H9 (cell line): Measurements from ENCODE around the gene USP9X. TPM values are rescaled to one million over a fixed set of nuclear protein-coding genes. Genes with fewer than 3 reads are reported as not detected.

Source experiments
- DNase-seq: peaks from one replicate; pipeline ENCODE4 v3.0.0-alpha.2; 2017
- H2AFZ ChIP-seq: one replicate; pipeline ENCODE4 v1.6.1; 2013; ENCODE audit warnings: mild to moderate bottlenecking, low read length, control low read depth, moderate library complexity
- H2AK5ac ChIP-seq: 2 replicates; pipeline ENCODE4 v1.6.1; 2013; ENCODE audit warnings: low read length, control low read depth, mixed read lengths; ENCODE audit not compliant: insufficient read length
- H2BK120ac ChIP-seq: one replicate; pipeline ENCODE4 v1.6.1; 2013; ENCODE audit warnings: low read depth, mild to moderate bottlenecking, low read length, control low read depth, inconsistent platforms; ENCODE audit not compliant: poor library complexity, severe bottlenecking
- H2BK12ac ChIP-seq: 2 replicates; pipeline ENCODE4 v1.6.1; 2013; ENCODE audit warnings: low read length, control low read depth, mixed read lengths, low read depth; ENCODE audit not compliant: insufficient read length
- H2BK15ac ChIP-seq: 2 replicates; pipeline ENCODE4 v1.6.1; 2013; ENCODE audit warnings: low read depth, low read length, control low read depth
- H2BK20ac ChIP-seq: one replicate; pipeline ENCODE4 v1.6.1; 2013; ENCODE audit warnings: low read depth, mild to moderate bottlenecking, low read length, control low read depth, inconsistent platforms; ENCODE audit not compliant: poor library complexity, severe bottlenecking
- H2BK5ac ChIP-seq: 2 replicates; pipeline ENCODE4 v1.6.1; 2013; ENCODE audit warnings: low read length, control low read depth, mixed read lengths; ENCODE audit not compliant: insufficient read length
- H3K14ac ChIP-seq: 2 replicates; pipeline ENCODE4 v1.6.1; 2013; ENCODE audit warnings: low read length, control low read depth; ENCODE audit not compliant: insufficient read depth
- H3K18ac ChIP-seq: 2 replicates; pipeline ENCODE4 v1.6.1; 2013; ENCODE audit warnings: low read depth, mild to moderate bottlenecking, mixed read lengths, low read length, control low read depth; ENCODE audit not compliant: insufficient read length
- H3K23ac ChIP-seq: 2 replicates; pipeline ENCODE4 v1.6.1; 2013; ENCODE audit warnings: low read length, control low read depth, mixed read lengths, low read depth; ENCODE audit not compliant: insufficient read length
- H3K23me2 ChIP-seq: 2 replicates; pipeline ENCODE4 v1.6.1; 2013; ENCODE audit warnings: low read depth, mild to moderate bottlenecking, mixed read lengths, low read length, control low read depth; ENCODE audit not compliant: insufficient read length, poor library complexity, severe bottlenecking
- H3K27ac ChIP-seq: 2 replicates; pipeline ENCODE4 v1.5.1; 2013; ENCODE audit warnings: low read length, control low read depth, mixed read lengths, low read depth; ENCODE audit not compliant: insufficient read length
- H3K27me3 ChIP-seq: 2 replicates; pipeline ENCODE4 v1.6.1; 2013; ENCODE audit warnings: low read length, control low read depth, inconsistent platforms; ENCODE audit not compliant: insufficient read depth
- H3K4ac ChIP-seq: 2 replicates; pipeline ENCODE4 v1.6.1; 2013; ENCODE audit warnings: low read depth, mild to moderate bottlenecking, control low read depth, inconsistent platforms, low read length, moderate library complexity
- H3K4me1 ChIP-seq: 2 replicates; pipeline ENCODE4 v1.6.1; 2013; ENCODE audit warnings: low read length, control low read depth, inconsistent platforms; ENCODE audit not compliant: insufficient read depth
- H3K4me2 ChIP-seq: 2 replicates; pipeline ENCODE4 v1.6.1; 2013; ENCODE audit warnings: low read length, control low read depth, mixed read lengths; ENCODE audit not compliant: insufficient read length, insufficient read depth
- H3K56ac ChIP-seq: 2 replicates; pipeline ENCODE4 v1.6.1; 2013; ENCODE audit warnings: low read depth, mild to moderate bottlenecking, mixed read lengths, low read length, control low read depth; ENCODE audit not compliant: insufficient read length
- H3K79me1 ChIP-seq: 2 replicates; pipeline ENCODE4 v1.6.1; 2013; ENCODE audit warnings: low read depth, mild to moderate bottlenecking, moderate library complexity, low read length, control low read depth, inconsistent platforms; ENCODE audit not compliant: insufficient read depth, poor library complexity, severe bottlenecking
- H3K79me2 ChIP-seq: 2 replicates; pipeline ENCODE4 v1.6.1; 2013; ENCODE audit warnings: low read length, control low read depth, inconsistent platforms; ENCODE audit not compliant: insufficient read depth
- H3K9ac ChIP-seq: 2 replicates; pipeline ENCODE4 v1.6.1; 2013; ENCODE audit warnings: low read length, control low read depth, mixed read lengths; ENCODE audit not compliant: insufficient read length; ENCODE audit errors: extremely low read depth
- H3K9me3 ChIP-seq: one replicate; pipeline ENCODE4 v1.6.1; 2013; ENCODE audit warnings: low read depth, low read length, inconsistent platforms; ENCODE audit not compliant: control insufficient read depth
- H3T11ph ChIP-seq: one replicate; pipeline ENCODE4 v1.6.1; 2013; ENCODE audit warnings: mild to moderate bottlenecking, low read length, control low read depth, inconsistent platforms
- H4K20me1 ChIP-seq: one replicate; pipeline ENCODE4 v1.6.1; 2013; ENCODE audit not compliant: control insufficient read depth, insufficient read length, insufficient read depth
- H4K5ac ChIP-seq: 2 replicates; pipeline ENCODE4 v1.6.1; 2013; ENCODE audit warnings: low read depth, mild to moderate bottlenecking, mixed read lengths, low read length, control low read depth; ENCODE audit not compliant: insufficient read length
- H4K8ac ChIP-seq: replicated peaks from 2 replicates; pipeline ENCODE4 v1.6.1; 2013; ENCODE audit warnings: low read length, control low read depth, mixed read lengths, low read depth; ENCODE audit not compliant: insufficient read length
- H4K91ac ChIP-seq: 2 replicates; pipeline ENCODE4 v1.6.1; 2013; ENCODE audit warnings: low read depth, mild to moderate bottlenecking, moderate library complexity, mixed read lengths, low read length, control low read depth; ENCODE audit not compliant: insufficient read length
- H3K27ac Mint-ChIP-seq, 3 experiments: 2 replicates in 2 of 3; 3 replicates in 1 of 3; pipeline ENCODE4 v1.8.0; 2020 to 2021; ENCODE audit warnings: mixed read lengths in 3 of 3, mild to moderate bottlenecking in 1 of 3, moderate library complexity in 1 of 3
- H3K27me3 Mint-ChIP-seq: 2 replicates; pipeline ENCODE4 v1.8.0; 2021; ENCODE audit warnings: low read depth, mild to moderate bottlenecking, moderate library complexity, mixed read lengths
- H3K36me3 Mint-ChIP-seq, 3 experiments: 2 replicates in 2 of 3; 3 replicates in 1 of 3; pipeline ENCODE4 v1.8.0; 2020 to 2021; ENCODE audit warnings: low read depth in 3 of 3, mixed read lengths in 3 of 3; ENCODE audit not compliant: insufficient read depth in 1 of 3
- H3K4me1 Mint-ChIP-seq, 2 experiments: 2 replicates each; pipeline ENCODE4 v1.8.0; 2020; ENCODE audit warnings: mixed read lengths in 2 of 2
- H3K4me3 Mint-ChIP-seq, 2 experiments: 2 replicates in 1 of 2; 3 replicates in 1 of 2; pipeline ENCODE4 v1.8.0; 2020 to 2021; ENCODE audit warnings: mild to moderate bottlenecking in 2 of 2, mixed read lengths in 2 of 2, moderate library complexity in 1 of 2
- H3K9me3 Mint-ChIP-seq, 2 experiments: 2 replicates in 1 of 2; 3 replicates in 1 of 2; pipeline ENCODE4 v1.8.0; 2020; ENCODE audit warnings: mild to moderate bottlenecking in 2 of 2, mixed read lengths in 2 of 2, moderate library complexity in 1 of 2
- WGBS: extraction: QIAGEN DNeasy Blood & Tissue Kit; methylation state at CpG from one replicate; pipeline ENCODE4 v1.1.7; 2013; ENCODE audit warnings: missing lambda C conversion rate, low lambda C conversion rate, mixed read lengths; ENCODE audit not compliant: insufficient read length; ENCODE audit errors: extremely low coverage; 5-methylcytosine and 5-hydroxymethylcytosine counted together
- total RNA-seq: library from RNA; stranded (reverse); gene quantifications from 2 replicates; pipeline ENCODE4 v1.2.1, GENCODE V29; 2021
- TF ChIP-seq, protein P1 (sequence below): fragments of 200-600 bp; sonication (generic); conservative IDR thresholded peaks from 3 replicates; pipeline ENCODE4 v1.8.0; 2021; ENCODE audit warnings: antibody characterized with exemption, mild to moderate bottlenecking

The USP9X gene
- total RNA-seq, 1 experiment from 2014 or later, result 284 TPM

DNA sequence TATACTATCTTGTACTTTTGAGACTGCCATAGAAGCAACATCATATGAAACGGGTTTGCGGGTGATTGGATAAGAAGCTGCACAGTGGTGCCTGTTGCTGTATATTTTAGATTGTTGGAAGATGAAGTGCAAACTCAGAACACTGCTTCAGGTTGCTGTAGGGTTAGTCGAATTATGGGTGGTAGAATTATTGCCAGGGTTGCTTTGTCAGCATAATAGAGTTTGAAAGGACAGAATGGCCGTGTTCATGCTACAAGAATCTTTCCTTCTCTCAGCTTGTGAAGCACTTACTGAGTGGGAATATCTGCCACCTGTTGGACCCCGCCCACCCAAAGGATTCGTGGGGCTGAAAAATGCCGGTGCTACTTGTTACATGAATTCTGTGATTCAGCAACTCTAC lies 115.5 kb downstream of the USP9X start:
- Histone ChIP-seq H2BK12ac (no peak overlapping the region), H3K56ac (no peak overlapping the region), H2BK120ac (no peak overlapping the region), H3K23me2 (no peaks in the 10 kb centered on the region), H2AFZ (no peak overlapping the region), H3K4me2 (no peak overlapping the region), H2BK20ac (no peak overlapping the region), H3K14ac (no peak overlapping the region), H3K27me3 (no peaks in the 10 kb centered on the region), H4K8ac (no peak overlapping the region), H4K5ac (no peak overlapping the region), H4K20me1 (no peaks in the 10 kb centered on the region), H4K91ac (no peak overlapping the region), H3K27ac (no peak overlapping the region), H3K79me2 (0 out of 2 replicates have a peak, but pooled peaks cover 3% of the 10 kb centered on the region), H3K4me1 (no peaks in the 10 kb centered on the region), H3K9ac (no peak overlapping the region), H3K18ac (no peak overlapping the region), H3K4ac (no peak overlapping the region), H2AK5ac (no peak overlapping the region), H3K23ac (no peak overlapping the region), H3T11ph (no peak overlapping the region), H3K79me1 (no peaks in the 10 kb centered on the region), H3K9me3 (no peaks in the 10 kb centered on the region), H2BK15ac (no peak overlapping the region), H2BK5ac (no peak overlapping the region)
- TF ChIP-seq, protein P1, sequence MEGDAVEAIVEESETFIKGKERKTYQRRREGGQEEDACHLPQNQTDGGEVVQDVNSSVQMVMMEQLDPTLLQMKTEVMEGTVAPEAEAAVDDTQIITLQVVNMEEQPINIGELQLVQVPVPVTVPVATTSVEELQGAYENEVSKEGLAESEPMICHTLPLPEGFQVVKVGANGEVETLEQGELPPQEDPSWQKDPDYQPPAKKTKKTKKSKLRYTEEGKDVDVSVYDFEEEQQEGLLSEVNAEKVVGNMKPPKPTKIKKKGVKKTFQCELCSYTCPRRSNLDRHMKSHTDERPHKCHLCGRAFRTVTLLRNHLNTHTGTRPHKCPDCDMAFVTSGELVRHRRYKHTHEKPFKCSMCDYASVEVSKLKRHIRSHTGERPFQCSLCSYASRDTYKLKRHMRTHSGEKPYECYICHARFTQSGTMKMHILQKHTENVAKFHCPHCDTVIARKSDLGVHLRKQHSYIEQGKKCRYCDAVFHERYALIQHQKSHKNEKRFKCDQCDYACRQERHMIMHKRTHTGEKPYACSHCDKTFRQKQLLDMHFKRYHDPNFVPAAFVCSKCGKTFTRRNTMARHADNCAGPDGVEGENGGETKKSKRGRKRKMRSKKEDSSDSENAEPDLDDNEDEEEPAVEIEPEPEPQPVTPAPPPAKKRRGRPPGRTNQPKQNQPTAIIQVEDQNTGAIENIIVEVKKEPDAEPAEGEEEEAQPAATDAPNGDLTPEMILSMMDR, result no peak
- no CpG with 5 or more reads among the region's 7 CpGs for WGBS
- Mint-ChIP-seq H3K36me3 (peaks cover 25 to 75% (median 60%) of the 10 kb centered on the region in 3 experiments), H3K4me1 (peaks cover 0 to 6% of the 10 kb centered on the region in 2 experiments; a peak in 2 of 4 replicates), H3K9me3 (peaks cover 29 to 38% of the 10 kb centered on the region in 2 experiments), H3K27ac (no peak overlapping the region), H3K27me3 (no peaks in the 10 kb centered on the region), H3K4me3 (no peak overlapping the region)
- DNase-seq, result no peak
